Measurements from ENCODE around the gene KBTBD4. TPM values are rescaled to one million over a fixed set of nuclear protein-coding genes. Genes with fewer than 3 reads are reported as not detected.

Gene KBTBD4
- total and polyA plus RNA-seq, 2 of the 13 experiments (the other 11 are each of a cell fraction or from before 2014, with no cell fraction given), result 8.5 to 12.8 TPM

GRCh38 chr11:47551086-47551485 is 27.7 kb downstream of the KBTBD4 start (continued):
- TF ChIP-seq ZNF512 (CRISPR knock-in tag; IDR thresholded peaks at IDR 0.05), result no peak
- no peak for TF ChIP-seq YEATS4 (CRISPR knock-in tag; IDR thresholded peaks at IDR 0.05; ENCODE audit: borderline replicate concordance)
- TF ChIP-seq TFDP2 (CRISPR knock-in tag; IDR thresholded peaks at IDR 0.05), result 0 out of 2 replicates have a peak, but pooled peaks have one; percentile 22
- TF ChIP-seq ZUFSP (CRISPR knock-in tag; IDR thresholded peaks at IDR 0.05; ENCODE audit: borderline replicate concordance), result no peak
- peak; percentile 33 for TF ChIP-seq STAG1 (CRISPR knock-in tag; IDR thresholded peaks at IDR 0.05)
- TF ChIP-seq ZNF773 (CRISPR knock-in tag; IDR thresholded peaks at IDR 0.05; ENCODE audit: borderline replicate concordance), result no peak
- no peak for TF ChIP-seq ZNF318 (CRISPR knock-in tag; IDR thresholded peaks at IDR 0.05)
- TF ChIP-seq ZNF251 (CRISPR knock-in tag; IDR thresholded peaks at IDR 0.05), result no peak
- no peak for TF ChIP-seq PCBP2 (optimal IDR thresholded peaks at IDR 0.05; ENCODE audit: low read depth, low read length, poor library complexity, severe bottlenecking)
- TF ChIP-seq HMGXB4 (CRISPR knock-in tag; IDR thresholded peaks at IDR 0.05; ENCODE audit: borderline replicate concordance in 1 of 2, low read depth in 1 of 2), result 0 out of 4 replicates have a peak, but pooled peaks of 1 of the 2 experiments have one; percentile 18
- no peak for TF ChIP-seq SP140L (CRISPR knock-in tag; IDR thresholded peaks at IDR 0.05; ENCODE audit: borderline replicate concordance)
- peak; percentile 96 for TF ChIP-seq ZNF644 (CRISPR knock-in tag; IDR thresholded peaks at IDR 0.05; ENCODE audit: low read depth)
